Ishikawa (cell line): Measurements from ENCODE around the gene PAIP2.

ENCODE experiments used
- CEBPB ChIP-seq: IDR thresholded peaks from 2 replicates; pipeline ENCODE4 v1.6.1; 2012
- CREB1 ChIP-seq: IDR thresholded peaks from 2 replicates; pipeline ENCODE4 v1.6.1; 2012; ENCODE audit warnings: low read depth
- EGR1 ChIP-seq: IDR thresholded peaks from 2 replicates; pipeline ENCODE4 v1.6.1; 2012
- EP300 ChIP-seq: IDR thresholded peaks from 2 replicates; pipeline ENCODE4 v1.6.1; 2012; ENCODE audit warnings: borderline replicate concordance
- MAX ChIP-seq: IDR thresholded peaks from 2 replicates; pipeline ENCODE4 v1.6.1; 2012
- NFIC ChIP-seq: IDR thresholded peaks from 2 replicates; pipeline ENCODE4 v1.6.1; 2012
- RAD21 ChIP-seq: IDR thresholded peaks from 2 replicates; pipeline ENCODE4 v1.6.1; 2012; ENCODE audit warnings: low read depth
- REST ChIP-seq: IDR thresholded peaks from 2 replicates; pipeline ENCODE4 v1.6.1; 2012; ENCODE audit warnings: low read depth, mild to moderate bottlenecking
- TAF1 ChIP-seq: IDR thresholded peaks from 2 replicates; pipeline ENCODE4 v1.6.1; 2012; ENCODE audit warnings: low read depth, mild to moderate bottlenecking
- TCF12 ChIP-seq: IDR thresholded peaks from 2 replicates; pipeline ENCODE4 v1.6.1; 2012; ENCODE audit warnings: low read depth
- TEAD4 ChIP-seq: IDR thresholded peaks from 2 replicates; pipeline ENCODE4 v1.6.1; 2012
- YY1 ChIP-seq: IDR thresholded peaks from 2 replicates; pipeline ENCODE4 v1.6.1; 2012; ENCODE audit warnings: low read depth
- ZBTB7A ChIP-seq: IDR thresholded peaks from 2 replicates; pipeline ENCODE4 v1.6.1; 2012; ENCODE audit warnings: low read depth

- TF ChIP-seq EP300 (no peak), ZBTB7A (no peak), REST (no peak), RAD21 (no peak), MAX (no peak), CEBPB (no peak), EGR1 (no peak), CREB1 (no peak), YY1 (no peak), TEAD4 (no peak), TAF1 (no peak), TCF12 (no peak), NFIC (no peak)
Observed at GRCh38 chr5:139413153-139413552, 71.5 kb downstream of the PAIP2 start.
